ENCODE results near the gene FBXW5.

FBXW5 gene

GRCh38 chr9:136947028-136947891 lies 2.7 kb upstream of the FBXW5 start:
- no peak overlapping the region for H3K4me3 ChIP-seq (replicated peaks; ENCODE audit: low read depth, low read length)
- DNase-seq (ENCODE audit: extremely low read depth, low read depth) = no peak
- TF ChIP-seq, protein P1, sequence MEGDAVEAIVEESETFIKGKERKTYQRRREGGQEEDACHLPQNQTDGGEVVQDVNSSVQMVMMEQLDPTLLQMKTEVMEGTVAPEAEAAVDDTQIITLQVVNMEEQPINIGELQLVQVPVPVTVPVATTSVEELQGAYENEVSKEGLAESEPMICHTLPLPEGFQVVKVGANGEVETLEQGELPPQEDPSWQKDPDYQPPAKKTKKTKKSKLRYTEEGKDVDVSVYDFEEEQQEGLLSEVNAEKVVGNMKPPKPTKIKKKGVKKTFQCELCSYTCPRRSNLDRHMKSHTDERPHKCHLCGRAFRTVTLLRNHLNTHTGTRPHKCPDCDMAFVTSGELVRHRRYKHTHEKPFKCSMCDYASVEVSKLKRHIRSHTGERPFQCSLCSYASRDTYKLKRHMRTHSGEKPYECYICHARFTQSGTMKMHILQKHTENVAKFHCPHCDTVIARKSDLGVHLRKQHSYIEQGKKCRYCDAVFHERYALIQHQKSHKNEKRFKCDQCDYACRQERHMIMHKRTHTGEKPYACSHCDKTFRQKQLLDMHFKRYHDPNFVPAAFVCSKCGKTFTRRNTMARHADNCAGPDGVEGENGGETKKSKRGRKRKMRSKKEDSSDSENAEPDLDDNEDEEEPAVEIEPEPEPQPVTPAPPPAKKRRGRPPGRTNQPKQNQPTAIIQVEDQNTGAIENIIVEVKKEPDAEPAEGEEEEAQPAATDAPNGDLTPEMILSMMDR (IDR thresholded peaks at IDR 0.05; ENCODE audit: low read depth, low read length, missing control alignments) = no peak

- no peak overlapping the region for H3K4me3 ChIP-seq (replicated peaks; ENCODE audit: low read depth, low read length)
- TF ChIP-seq, protein P1 (IDR thresholded peaks at IDR 0.05; ENCODE audit: low read depth, low read length, missing control alignments) = no peak
- DNase-seq (ENCODE audit: extremely low read depth, low read depth) = no peak
Measured at GRCh38 chr9:136946228-136947027, 1.9 kb upstream of the FBXW5 start.

DNA sequence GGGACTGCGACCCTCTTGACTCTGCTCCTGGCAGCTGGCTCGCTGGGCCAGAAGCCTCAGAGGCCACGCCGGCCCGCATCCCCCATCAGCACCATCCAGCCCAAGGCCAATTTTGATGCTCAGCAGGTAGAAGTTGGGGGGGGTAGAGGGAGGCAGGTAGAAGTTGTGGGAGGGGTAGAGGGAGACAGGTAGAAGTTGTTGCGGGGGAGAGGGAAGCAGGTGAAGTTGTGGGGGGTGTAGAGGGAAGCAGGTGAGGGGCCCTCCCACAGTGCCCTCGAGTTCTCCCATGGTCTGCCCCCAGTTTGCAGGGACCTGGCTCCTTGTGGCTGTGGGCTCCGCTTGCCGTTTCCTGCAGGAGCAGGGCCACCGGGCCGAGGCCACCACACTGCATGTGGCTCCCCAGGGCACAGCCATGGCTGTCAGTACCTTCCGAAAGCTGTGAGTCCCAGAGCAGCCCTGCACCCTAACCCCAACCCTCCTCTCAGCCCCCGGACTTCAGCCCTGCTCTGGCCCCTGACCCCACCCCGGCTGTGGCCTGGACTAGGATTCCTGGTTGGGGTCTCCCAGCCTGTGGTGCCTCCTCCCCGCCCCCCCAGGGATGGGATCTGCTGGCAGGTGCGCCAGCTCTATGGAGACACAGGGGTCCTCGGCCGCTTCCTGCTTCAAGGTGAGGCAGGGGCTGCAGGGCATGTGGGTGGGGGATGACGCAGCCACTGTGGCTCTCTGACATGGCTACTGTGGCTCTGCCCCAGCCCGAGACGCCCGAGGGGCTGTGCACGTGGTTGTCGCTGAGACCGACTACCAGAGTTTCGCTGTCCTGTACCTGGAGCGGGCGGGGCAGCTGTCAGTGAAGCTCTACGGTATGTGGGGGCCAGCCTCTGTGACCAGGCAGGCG lies 1.0 kb upstream of the FBXW5 start:
- no peak for DNase-seq (ENCODE audit: extremely low read depth, low read depth)
- TF ChIP-seq, protein P1 (IDR thresholded peaks at IDR 0.05; ENCODE audit: low read depth, low read length, missing control alignments) = no peak
- H3K4me3 ChIP-seq (replicated peaks; ENCODE audit: low read depth, low read length) = no peak overlapping the region

DNA sequence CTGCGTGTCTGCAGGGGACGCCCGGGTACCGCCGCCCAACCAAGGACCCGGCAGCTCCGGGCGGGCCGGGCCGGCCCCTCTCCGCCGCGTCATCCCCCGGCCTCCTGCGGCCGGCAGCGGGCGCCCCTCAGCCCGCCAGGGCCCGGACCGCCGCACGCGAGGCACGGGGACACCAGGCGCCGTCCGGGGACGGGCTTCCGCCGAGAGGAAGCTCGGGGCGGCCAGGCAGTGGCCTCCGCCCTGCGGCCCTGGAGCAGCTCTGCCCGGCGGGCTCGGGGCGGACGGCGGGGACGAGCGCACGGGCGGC lies 373 bp downstream of the FBXW5 start:
- no peak for DNase-seq (ENCODE audit: extremely low read depth, low read depth)

GRCh38 chr9:136943291-136944211 lies 987 bp downstream of the FBXW5 start:
- H3K4me3 ChIP-seq (replicated peaks; ENCODE audit: low read depth, low read length) = peak overlapping the region; percentile 80
- TF ChIP-seq, protein P1 (IDR thresholded peaks at IDR 0.05; ENCODE audit: low read depth, low read length, missing control alignments) = no peak
- DNase-seq (ENCODE audit: extremely low read depth, low read depth) = no peak

More for the DNA sequence above, 373 bp downstream of the FBXW5 start:
- H3K4me3 ChIP-seq (replicated peaks; ENCODE audit: low read depth, low read length) = peak overlapping the region; percentile 80
- TF ChIP-seq, protein P1 (IDR thresholded peaks at IDR 0.05; ENCODE audit: low read depth, low read length, missing control alignments) = no peak

Data from HFF-Myc (cell line).